ENCODE results near the gene C19orf73. TPM values are rescaled to one million over a fixed set of nuclear protein-coding genes. Genes with fewer than 3 reads are reported as not detected.

Gene C19orf73
- total and polyA plus RNA-seq, 8 donors = 3.4 to 4.2 (median 3.7) TPM; not detected in 5

DNA sequence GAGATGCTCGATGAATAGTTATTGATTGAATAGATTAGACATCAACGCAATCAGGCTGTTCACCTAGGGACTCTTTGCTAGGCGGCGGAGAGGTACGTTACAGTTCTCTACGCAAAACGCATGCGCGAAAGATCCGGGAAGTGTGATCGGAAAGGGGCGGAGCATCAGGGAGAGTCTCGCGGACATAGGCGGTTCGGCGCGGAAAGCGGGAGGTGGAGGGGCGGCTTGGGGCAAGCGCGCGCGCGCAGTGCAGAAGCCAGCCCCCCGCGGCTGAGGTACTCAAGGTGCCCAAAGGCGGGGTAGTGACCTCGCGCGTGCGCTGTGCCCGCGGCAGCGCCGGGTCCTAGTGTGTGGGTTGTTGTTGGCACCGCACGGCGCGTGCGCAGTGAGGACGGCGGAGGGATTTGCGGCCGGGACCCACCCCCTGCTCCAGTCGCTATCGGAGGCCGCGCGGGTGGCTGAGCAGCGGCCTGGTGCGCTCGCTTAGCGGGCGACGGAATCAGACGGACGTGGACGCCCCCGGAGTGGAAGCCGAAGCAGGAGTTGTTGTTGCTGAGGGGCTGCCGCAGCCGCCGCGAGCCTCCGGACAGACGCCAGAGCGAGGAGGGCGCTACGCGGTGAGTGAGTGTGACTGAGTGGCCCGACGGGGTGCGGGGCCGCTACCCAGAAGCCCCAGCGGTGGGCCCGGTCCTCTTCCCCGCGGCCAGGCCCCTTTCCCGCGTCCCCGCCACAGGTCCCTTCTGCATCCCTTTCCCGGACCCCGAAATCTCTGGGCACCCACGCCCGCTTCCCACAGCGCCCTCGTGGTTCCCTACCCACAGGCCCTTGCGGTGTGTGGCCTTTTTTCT is 33.7 kb downstream of the C19orf73 start, which contains the start of gene SNRNP70:
SNRNP70 (plus strand) TSS at position 432 of the 848 bp plus-strand sequence. CDS start 964 bp downstream, outside the sequence.
- H3K36me3 ChIP-seq = peaks cover 16 to 34% (median 30%) of the 10 kb centered on the region in 4 donors
- peak within 1 kb of the TSS; percentile 83 to 98 (median 89) for H3K4me3 ChIP-seq
- WGBS, 5 donors = 0 to 1% (median 0%) methylated on average over 45 to 89 of the region's 89 CpGs
- intact Hi-C loops (cut with DNase I; ENCODE audit: low total_unique reads) = no loop called here
- TF ChIP-seq POLR2A (IDR thresholded peaks at IDR 0.05) (peak in 2 of 4 donors; percentile 55 to 60), POLR2AphosphoS5 (IDR thresholded peaks at IDR 0.05) (peak; percentile 59 to 95 (median 86))
- TF ChIP-seq, protein P1, sequence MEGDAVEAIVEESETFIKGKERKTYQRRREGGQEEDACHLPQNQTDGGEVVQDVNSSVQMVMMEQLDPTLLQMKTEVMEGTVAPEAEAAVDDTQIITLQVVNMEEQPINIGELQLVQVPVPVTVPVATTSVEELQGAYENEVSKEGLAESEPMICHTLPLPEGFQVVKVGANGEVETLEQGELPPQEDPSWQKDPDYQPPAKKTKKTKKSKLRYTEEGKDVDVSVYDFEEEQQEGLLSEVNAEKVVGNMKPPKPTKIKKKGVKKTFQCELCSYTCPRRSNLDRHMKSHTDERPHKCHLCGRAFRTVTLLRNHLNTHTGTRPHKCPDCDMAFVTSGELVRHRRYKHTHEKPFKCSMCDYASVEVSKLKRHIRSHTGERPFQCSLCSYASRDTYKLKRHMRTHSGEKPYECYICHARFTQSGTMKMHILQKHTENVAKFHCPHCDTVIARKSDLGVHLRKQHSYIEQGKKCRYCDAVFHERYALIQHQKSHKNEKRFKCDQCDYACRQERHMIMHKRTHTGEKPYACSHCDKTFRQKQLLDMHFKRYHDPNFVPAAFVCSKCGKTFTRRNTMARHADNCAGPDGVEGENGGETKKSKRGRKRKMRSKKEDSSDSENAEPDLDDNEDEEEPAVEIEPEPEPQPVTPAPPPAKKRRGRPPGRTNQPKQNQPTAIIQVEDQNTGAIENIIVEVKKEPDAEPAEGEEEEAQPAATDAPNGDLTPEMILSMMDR (IDR thresholded peaks at IDR 0.05) = no peak
- peaks cover 24 to 44% (median 40%) of the 10 kb centered on the region in 4 donors for H3K4me1 ChIP-seq
- peak within 1 kb of the TSS; percentile 85 to 94 (median 92) for H3K27ac ChIP-seq
- no peaks in the 10 kb centered on the region for H3K27me3 ChIP-seq
- no peaks in the 10 kb centered on the region for H3K9me3 ChIP-seq
- DNase-seq = peak; percentile 100

DNA sequence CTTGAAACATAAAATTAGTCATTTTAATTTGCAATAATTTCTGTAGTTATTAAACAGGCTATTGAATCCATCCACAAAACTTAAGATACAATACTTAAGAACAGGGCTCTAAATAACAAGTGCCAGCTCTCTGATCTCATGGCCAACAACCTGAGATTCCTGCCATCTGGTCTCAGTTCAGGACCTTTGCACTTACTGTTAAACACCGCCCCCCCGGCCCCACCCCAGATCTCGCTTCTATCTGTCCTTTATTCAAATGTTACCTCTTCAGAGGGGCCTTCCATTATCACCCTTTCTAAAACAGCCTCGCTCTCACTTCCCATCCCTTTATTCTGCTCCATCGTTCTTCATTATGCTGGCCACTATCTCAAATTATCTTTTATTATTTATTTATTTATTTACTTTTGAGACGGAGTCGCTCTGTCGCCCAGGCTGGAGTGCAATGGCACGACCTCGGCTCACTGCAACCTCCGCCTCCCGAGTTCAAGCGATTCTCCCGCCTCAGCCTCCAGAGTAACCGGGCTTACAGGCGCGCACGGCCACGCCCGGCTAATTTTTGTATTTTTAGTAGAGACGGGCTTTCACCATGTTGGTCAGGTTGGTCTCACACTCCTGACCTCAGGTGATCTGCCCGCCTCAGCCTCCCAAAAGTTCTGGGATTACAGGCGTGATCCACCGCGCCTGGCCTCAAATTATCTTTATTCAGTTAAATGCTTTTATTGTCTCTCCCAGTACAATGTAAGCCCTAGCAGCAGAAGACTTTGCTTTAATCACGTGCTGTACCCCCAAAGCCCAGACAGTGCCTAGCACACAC is 34.5 kb downstream of the C19orf73 start:
- H3K27ac ChIP-seq = peak overlapping the region; percentile 85 to 94 (median 92)
- H3K27me3 ChIP-seq = no peaks in the 10 kb centered on the region
- intact Hi-C loops (cut with DNase I; ENCODE audit: low total_unique reads) = no loop called here
- H3K9me3 ChIP-seq = no peaks in the 10 kb centered on the region
- no peak for DNase-seq
- H3K4me3 ChIP-seq = peak overlapping the region; percentile 83 to 98 (median 89)
- TF ChIP-seq POLR2AphosphoS5 (IDR thresholded peaks at IDR 0.05) (no peak), EP300 (IDR thresholded peaks at IDR 0.05) (peak; percentile 31)
- WGBS, 5 donors = 37 to 58% (median 41%) methylated on average over 25 to 26 of the region's 26 CpGs
- peaks cover 10 to 25% (median 22%) of the 10 kb centered on the region in 4 donors for H3K36me3 ChIP-seq
- H3K4me1 ChIP-seq = peaks cover 24 to 44% (median 40%) of the 10 kb centered on the region in 4 donors

DNA sequence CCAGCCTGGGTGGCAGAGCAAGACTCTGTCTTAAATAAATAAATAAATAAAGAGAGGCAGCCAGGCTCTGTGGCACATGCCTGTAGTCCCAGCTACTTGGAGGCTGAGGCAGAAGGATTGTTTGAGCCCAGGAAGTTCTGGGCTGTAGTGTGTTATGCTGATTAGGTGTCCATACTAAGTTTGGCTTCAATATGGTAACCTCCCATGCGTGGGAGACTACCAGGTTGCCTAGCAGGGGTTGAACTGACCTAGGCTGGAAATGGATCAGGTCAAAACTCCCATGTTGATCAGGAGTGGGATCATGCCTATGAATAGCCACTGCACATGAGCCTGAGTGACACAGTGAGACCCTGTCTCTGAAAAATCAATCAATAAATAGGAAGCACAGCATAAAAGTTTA is 37.7 kb downstream of the C19orf73 start:
- no peak overlapping the region for H3K27ac ChIP-seq
- TF ChIP-seq POLR2A (IDR thresholded peaks at IDR 0.05) (no peak), EP300 (IDR thresholded peaks at IDR 0.05) (no peak), POLR2AphosphoS5 (IDR thresholded peaks at IDR 0.05) (no peak)
- TF ChIP-seq, protein P1 (IDR thresholded peaks at IDR 0.05) = no peak
- no peaks in the 10 kb centered on the region for H3K9me3 ChIP-seq
- no peak overlapping the region for H3K4me3 ChIP-seq
- no peak for DNase-seq
- intact Hi-C loops (cut with DNase I; ENCODE audit: low total_unique reads) = no loop called here
- H3K4me1 ChIP-seq = peaks cover 4 to 14% (median 11%) of the 10 kb centered on the region in 4 donors
- H3K27me3 ChIP-seq = no peaks in the 10 kb centered on the region
- no peaks in the 10 kb centered on the region for H3K36me3 ChIP-seq
- 77 to 100% (median 86%) methylated on average over 1 of the region's 1 CpG for WGBS, 5 donors

DNA sequence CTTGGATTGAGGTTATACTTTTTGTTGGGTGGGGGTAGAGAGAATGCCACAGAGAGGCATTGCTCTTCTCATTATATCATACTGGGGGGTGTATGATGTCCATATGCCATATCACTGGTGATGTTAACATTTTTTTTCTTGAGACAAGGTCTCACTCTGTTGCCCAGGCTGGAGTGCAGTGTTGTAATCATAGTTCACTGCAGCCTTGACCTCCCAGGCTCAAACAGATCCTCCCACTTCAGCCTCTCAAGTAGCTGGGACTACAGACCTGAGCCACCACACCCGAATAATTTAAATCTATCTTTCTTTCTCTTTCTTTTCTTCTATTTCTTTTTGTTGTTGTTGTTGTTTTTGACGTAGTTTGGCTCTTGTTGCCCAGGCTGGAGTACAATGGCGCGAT is 38.6 kb downstream of the C19orf73 start:
- Histone ChIP-seq H3K4me1 (peaks cover 0 to 9% (median 7%) of the 10 kb centered on the region in 4 donors), H3K27me3 (no peaks in the 10 kb centered on the region), H3K4me3 (no peak overlapping the region), H3K9me3 (no peaks in the 10 kb centered on the region), H3K36me3 (no peaks in the 10 kb centered on the region), H3K27ac (no peak overlapping the region)
- no peak for DNase-seq
- intact Hi-C loops (cut with DNase I; ENCODE audit: low total_unique reads) = no loop called here
- TF ChIP-seq POLR2A (IDR thresholded peaks at IDR 0.05) (no peak), POLR2AphosphoS5 (IDR thresholded peaks at IDR 0.05) (no peak), EP300 (IDR thresholded peaks at IDR 0.05) (no peak)
- TF ChIP-seq, protein P1 (IDR thresholded peaks at IDR 0.05) = no peak
- 74 to 92% (median 86%) methylated on average over 4 of the region's 4 CpGs for WGBS, 5 donors
